Fibroblast of pulmonary artery (primary cell): Measurements from ENCODE around the gene LACTB.

Experiments used
- DNase-seq: peaks from one replicate; pipeline ENCODE4 v3.0.0-alpha.2; 2010; ENCODE audit warnings: low read depth
- H3K4me3 ChIP-seq: replicated peaks from 2 replicates; pipeline ENCODE4 v1.5.1; 2011; ENCODE audit warnings: low read depth, mild to moderate bottlenecking, control low read depth, low read length, moderate library complexity
- TF ChIP-seq, protein P1 (sequence below): IDR thresholded peaks from 2 replicates; pipeline ENCODE4 v1.5.1; 2011; ENCODE audit warnings: mild to moderate bottlenecking, control low read depth, low read length, inconsistent platforms; ENCODE audit errors: missing control alignments

LACTB gene

GRCh38 chr15:63160638-63161037 is 39.0 kb downstream of the LACTB start:
- TF ChIP-seq, protein P1, sequence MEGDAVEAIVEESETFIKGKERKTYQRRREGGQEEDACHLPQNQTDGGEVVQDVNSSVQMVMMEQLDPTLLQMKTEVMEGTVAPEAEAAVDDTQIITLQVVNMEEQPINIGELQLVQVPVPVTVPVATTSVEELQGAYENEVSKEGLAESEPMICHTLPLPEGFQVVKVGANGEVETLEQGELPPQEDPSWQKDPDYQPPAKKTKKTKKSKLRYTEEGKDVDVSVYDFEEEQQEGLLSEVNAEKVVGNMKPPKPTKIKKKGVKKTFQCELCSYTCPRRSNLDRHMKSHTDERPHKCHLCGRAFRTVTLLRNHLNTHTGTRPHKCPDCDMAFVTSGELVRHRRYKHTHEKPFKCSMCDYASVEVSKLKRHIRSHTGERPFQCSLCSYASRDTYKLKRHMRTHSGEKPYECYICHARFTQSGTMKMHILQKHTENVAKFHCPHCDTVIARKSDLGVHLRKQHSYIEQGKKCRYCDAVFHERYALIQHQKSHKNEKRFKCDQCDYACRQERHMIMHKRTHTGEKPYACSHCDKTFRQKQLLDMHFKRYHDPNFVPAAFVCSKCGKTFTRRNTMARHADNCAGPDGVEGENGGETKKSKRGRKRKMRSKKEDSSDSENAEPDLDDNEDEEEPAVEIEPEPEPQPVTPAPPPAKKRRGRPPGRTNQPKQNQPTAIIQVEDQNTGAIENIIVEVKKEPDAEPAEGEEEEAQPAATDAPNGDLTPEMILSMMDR: no peak
- H3K4me3 ChIP-seq: no peak overlapping the region
- no peak for DNase-seq

DNA sequence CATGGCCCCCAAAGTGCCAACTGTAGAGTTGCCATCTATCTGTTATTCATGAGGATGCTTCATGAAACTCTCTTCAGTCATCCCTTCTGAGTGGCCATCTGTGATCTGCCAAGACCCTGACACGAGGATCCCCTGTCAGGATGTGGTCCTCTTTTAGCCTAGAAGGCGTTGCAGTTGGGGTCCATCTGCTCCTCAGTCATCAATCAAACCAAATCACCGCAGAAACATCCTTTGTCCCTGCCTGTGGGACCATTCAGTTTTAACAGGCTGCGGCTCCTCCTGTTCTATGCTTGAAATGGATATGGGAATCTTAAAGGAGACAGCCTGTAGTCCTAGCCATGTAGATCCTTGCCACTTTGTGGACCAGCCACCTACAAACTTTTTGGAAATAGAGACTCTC is 41.6 kb downstream of the LACTB start:
- H3K4me3 ChIP-seq: no peak overlapping the region
- TF ChIP-seq, protein P1: no peak
- DNase-seq: no peak

DNA sequence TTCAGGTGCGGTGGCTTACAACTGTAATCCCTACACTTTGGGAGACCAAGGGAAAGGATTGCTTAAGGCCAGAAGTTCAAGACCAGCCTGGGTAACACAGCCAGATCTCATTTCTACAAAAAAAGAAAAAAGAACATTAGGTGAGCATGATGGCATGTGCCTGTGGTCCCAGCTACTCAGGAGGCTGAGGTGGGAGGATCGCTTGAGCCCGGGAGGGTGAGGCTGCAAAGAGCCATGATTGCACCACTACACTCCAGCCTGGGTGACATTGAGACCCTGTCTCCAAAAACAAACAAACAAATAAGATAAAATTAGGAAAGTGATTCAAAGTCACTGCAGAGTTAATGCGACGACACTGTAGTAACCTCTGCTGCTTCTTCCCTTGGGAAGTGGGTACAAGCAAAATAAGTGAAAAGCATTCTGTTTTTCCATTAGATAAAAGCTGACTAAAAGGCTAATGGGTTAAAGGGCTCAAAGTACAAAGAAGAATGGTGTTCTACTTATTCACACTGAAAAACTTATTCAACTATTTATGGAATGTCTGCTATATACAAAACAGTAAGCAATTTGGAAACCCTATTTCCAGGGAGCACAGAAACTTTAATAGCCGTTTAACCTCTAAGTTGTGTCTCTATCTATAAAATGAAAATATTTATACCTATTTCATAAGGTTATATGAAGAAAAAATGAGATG is 43.7 kb downstream of the LACTB start:
- DNase-seq: no peak
- no peak overlapping the region for H3K4me3 ChIP-seq
- TF ChIP-seq, protein P1: no peak

- H3K4me3 ChIP-seq: no peak overlapping the region
- peak; percentile 35 for DNase-seq
- TF ChIP-seq, protein P1: peak; percentile 8
Observed at GRCh38 chr15:63166219-63166618, 44.6 kb downstream of the LACTB start.

DNA sequence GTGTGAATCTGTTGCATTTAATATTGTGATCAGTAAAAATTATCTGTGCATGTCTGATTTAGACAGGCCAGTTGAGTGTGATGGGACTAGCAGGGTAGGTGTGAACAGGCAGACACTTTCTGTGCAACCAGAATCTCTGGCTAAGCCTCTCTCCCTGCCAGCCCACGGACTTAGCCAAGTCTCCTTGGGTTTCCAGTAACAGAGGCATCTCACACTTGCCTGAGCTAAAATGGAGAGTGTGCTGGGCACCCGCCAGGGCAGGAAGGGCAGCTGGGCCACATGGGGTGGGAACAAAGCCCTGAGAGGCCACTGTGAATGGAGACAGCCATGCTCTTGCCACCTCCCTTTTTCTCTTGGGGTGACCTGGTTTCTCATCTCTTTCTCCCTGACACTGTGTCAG is 48.1 kb downstream of the LACTB start:
- H3K4me3 ChIP-seq: no peak overlapping the region
- no peak for DNase-seq
- TF ChIP-seq, protein P1: no peak

GRCh38 chr15:63172376-63172775 is 50.7 kb downstream of the LACTB start:
- no peak for DNase-seq
- TF ChIP-seq, protein P1: no peak
- no peak overlapping the region for H3K4me3 ChIP-seq

DNA sequence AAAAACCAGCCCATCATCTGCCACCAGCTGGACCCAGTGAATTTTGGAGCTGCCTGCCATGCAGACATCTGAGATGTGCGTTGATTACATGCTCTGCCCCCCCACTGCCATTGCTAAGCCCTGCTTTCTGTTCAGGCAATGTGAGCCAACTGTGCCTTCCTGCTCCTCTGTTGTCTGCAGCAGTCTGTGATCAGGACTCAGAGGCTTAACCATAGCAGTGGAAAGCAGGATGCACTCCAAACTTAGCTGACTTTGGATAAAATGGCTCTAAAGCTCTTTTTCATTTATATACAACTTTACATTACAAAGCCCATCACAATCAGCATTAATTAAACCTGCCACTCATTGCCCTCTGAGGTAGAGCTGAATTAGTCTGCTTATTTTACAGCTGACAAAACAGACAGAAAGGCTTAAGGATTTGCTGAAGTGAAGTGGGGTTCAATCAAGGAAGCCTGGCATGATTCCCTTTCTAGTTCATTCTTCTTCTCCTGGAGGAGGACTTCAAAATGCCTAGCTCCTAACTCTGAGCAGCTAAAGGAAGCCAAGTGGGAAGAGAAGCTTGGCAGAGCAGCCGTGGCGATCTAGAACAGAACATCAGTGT is 51.3 kb downstream of the LACTB start:
- no peak for DNase-seq
- H3K4me3 ChIP-seq: no peak overlapping the region
- TF ChIP-seq, protein P1: no peak
